Neutrophil (primary cell): ENCODE measurements around the gene GABRB2.

Experiments
- H3K27ac ChIP-seq: fragments of 200-600 bp; sonication (generic); 2 replicates; pipeline ENCODE4 v1.5.1; 2016; ENCODE audit warnings: mild to moderate bottlenecking, moderate library complexity
- H3K27me3 ChIP-seq: fragments of 200-600 bp; sonication (generic); 2 replicates; pipeline ENCODE4 v1.6.0; 2016; ENCODE audit warnings: mild to moderate bottlenecking
- H3K36me3 ChIP-seq: fragments of 200-600 bp; sonication (generic); 2 replicates; pipeline ENCODE4 v1.5.1; 2017
- H3K4me1 ChIP-seq, 2 experiments: fragments of 200-600 bp in 1 of 2; sonication (generic) in 1 of 2; 1 replicate in 1 of 2; 2 replicates in 1 of 2; pipeline versions ENCODE4 v1.5.1 to v1.6.1; 2013 to 2016; ENCODE audit warnings: low read depth in 1 of 2, low read length in 1 of 2, mild to moderate bottlenecking in 1 of 2, moderate library complexity in 1 of 2; ENCODE audit not compliant: control insufficient read depth in 1 of 2, insufficient read depth in 1 of 2
- H3K4me3 ChIP-seq, 2 experiments: fragments of 200-600 bp in 1 of 2; sonication (generic) in 1 of 2; 1 replicate in 1 of 2; 2 replicates in 1 of 2; pipeline ENCODE4 v1.5.1; 2013 to 2016; ENCODE audit warnings: low read depth in 1 of 2, low read length in 1 of 2, mild to moderate bottlenecking in 1 of 2, moderate library complexity in 1 of 2
- H3K9me3 ChIP-seq: fragments of 200-600 bp; sonication (generic); 2 replicates; pipeline ENCODE4 v1.5.1; 2016
- CTCF ChIP-seq: fragments of 200-600 bp; sonication (generic); IDR thresholded peaks from 2 replicates; pipeline ENCODE4 v1.5.1; 2016; ENCODE audit warnings: antibody characterized with exemption

GABRB2 gene

GRCh38 chr5:161287436-161287835, 259.1 kb downstream of the GABRB2 start:
- no peak overlapping the region for H3K27ac ChIP-seq
- no peak for TF ChIP-seq CTCF

GRCh38 chr5:161286066-161286655, 260.4 kb downstream of the GABRB2 start:
- no peak overlapping the region for H3K27ac ChIP-seq
- no peak overlapping the region for H3K4me3 ChIP-seq
- H3K36me3 ChIP-seq: no peaks in the 10 kb centered on the region
- H3K27me3 ChIP-seq: no peaks in the 10 kb centered on the region
- no peak for TF ChIP-seq CTCF
- H3K4me1 ChIP-seq: no peaks in the 10 kb centered on the region
- H3K9me3 ChIP-seq: no peaks in the 10 kb centered on the region

More at GRCh38 chr5:161287436-161287835, 259.1 kb downstream of the GABRB2 start:
- Histone ChIP-seq H3K36me3 (no peaks in the 10 kb centered on the region), H3K9me3 (no peaks in the 10 kb centered on the region), H3K4me3 (no peak overlapping the region), H3K27me3 (no peaks in the 10 kb centered on the region), H3K4me1 (no peaks in the 10 kb centered on the region)

- no peaks in the 10 kb centered on the region for H3K9me3 ChIP-seq
- H3K36me3 ChIP-seq: no peaks in the 10 kb centered on the region
- no peaks in the 10 kb centered on the region for H3K4me1 ChIP-seq
- no peak overlapping the region for H3K27ac ChIP-seq
- TF ChIP-seq CTCF: no peak
- H3K4me3 ChIP-seq: no peak overlapping the region
- H3K27me3 ChIP-seq: no peaks in the 10 kb centered on the region
Measured at GRCh38 chr5:161284445-161284844, 262.1 kb downstream of the GABRB2 start.

- no peaks in the 10 kb centered on the region for H3K4me1 ChIP-seq
- H3K27ac ChIP-seq: no peak overlapping the region
- H3K4me3 ChIP-seq: no peak overlapping the region
- H3K9me3 ChIP-seq: no peaks in the 10 kb centered on the region
- no peak for TF ChIP-seq CTCF
- no peaks in the 10 kb centered on the region for H3K27me3 ChIP-seq
- no peaks in the 10 kb centered on the region for H3K36me3 ChIP-seq
Measured at GRCh38 chr5:161283296-161283695, 263.2 kb downstream of the GABRB2 start.

GRCh38 chr5:161278739-161279660, 267.5 kb downstream of the GABRB2 start:
- H3K27me3 ChIP-seq: no peaks in the 10 kb centered on the region
- no peak for TF ChIP-seq CTCF
- no peak overlapping the region for H3K27ac ChIP-seq
- H3K36me3 ChIP-seq: no peaks in the 10 kb centered on the region
- no peaks in the 10 kb centered on the region for H3K9me3 ChIP-seq
- no peak overlapping the region for H3K4me3 ChIP-seq
- H3K4me1 ChIP-seq: no peaks in the 10 kb centered on the region
